ENCODE results near the gene SERPINE2.
A peak's percentile ranks its signal among the peaks of the same experiment; 100 is the strongest.

SERPINE2 gene

GRCh38 chr2:223976635-223977226 lies 62.4 kb downstream of the SERPINE2 start:
- DNase-seq (ENCODE audit: low read depth): peak; percentile 35

- DNase-seq (ENCODE audit: low read depth): no peak
Measured at GRCh38 chr2:223973606-223974005, 65.5 kb downstream of the SERPINE2 start.

DNA sequence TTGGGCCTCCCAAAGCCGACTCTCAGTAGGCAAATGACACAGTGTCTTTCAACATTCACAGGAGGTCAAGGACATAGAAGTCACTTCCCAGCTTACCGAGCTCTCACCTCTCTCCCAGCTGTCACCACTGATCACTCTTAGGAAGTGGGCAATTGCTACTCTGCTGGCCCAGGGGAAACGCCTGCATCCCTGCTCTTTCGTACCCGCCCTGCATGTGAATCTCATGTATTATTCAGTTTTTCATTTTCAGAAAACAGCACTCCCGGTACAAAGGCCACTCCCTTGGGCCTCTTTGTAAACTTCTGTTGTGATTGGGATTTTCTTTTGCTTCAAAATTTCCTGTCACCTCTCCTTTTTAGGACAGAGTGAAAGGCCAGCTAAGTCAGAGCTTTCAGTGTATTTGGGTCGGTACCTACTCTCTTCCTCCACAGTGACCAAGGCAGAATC lies 66.4 kb downstream of the SERPINE2 start:
- no peak for DNase-seq (ENCODE audit: low read depth)

GRCh38 chr2:223971731-223972130 lies 67.4 kb downstream of the SERPINE2 start:
- DNase-seq (ENCODE audit: low read depth): no peak

DNA sequence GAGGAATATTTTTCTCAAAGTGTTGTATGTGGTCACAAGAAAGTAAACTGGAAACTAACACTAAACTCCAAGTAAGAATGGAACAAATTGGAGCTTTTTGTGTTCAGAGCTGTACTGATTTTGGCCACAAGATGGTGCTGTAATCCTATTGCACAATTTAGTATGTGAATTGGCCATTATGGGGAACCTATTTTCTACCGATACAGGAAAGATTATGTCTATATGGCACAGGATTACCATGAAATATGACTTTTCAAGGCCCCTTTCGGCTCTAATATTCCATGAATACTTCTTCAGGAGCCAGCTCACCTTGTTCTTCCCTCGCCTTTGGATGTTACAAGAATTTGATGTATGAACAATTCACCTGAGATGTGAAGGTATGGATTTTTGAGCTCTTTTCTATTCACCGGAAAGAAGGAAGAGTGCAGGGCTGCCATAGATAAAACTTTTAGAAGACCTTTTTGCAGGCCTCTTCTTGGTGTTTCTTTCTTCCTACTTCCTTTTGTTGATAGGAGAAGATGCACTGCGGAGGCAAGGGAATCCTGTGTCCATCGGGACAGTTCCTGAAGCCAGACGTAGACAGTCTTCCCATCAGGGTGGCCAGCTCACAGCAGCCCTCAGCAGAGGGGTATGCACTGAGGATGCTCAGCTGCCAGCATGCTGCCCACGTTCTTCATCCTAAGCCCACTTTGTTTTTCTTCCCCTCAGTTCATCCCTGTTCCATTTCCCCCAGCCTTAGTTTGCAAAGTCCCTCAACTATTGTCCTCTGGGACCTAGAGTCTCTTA lies 68.5 kb downstream of the SERPINE2 start:
- DNase-seq (ENCODE audit: low read depth): peak; percentile 51

DNA sequence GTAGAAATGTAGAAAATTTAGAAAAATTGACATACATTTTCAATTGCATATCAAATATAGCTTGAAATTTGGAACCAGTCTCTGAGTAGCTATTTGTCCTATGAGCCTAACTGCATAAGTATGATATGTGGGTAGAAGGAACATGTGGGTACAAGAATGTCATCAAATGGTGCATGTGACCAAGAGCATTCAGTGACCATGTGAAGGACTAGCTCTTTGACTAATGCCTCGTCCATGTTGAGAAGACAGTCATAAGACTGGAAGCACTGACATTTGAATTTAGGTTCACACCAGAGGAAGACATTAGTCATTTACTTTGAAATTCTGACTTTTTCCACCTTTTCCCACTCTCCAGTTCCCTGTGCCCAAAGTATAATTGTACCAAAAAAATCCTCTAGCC lies 69.2 kb downstream of the SERPINE2 start:
- DNase-seq (ENCODE audit: low read depth): no peak

GRCh38 chr2:223969315-223969714 lies 69.8 kb downstream of the SERPINE2 start:
- DNase-seq (ENCODE audit: low read depth): no peak

DNA sequence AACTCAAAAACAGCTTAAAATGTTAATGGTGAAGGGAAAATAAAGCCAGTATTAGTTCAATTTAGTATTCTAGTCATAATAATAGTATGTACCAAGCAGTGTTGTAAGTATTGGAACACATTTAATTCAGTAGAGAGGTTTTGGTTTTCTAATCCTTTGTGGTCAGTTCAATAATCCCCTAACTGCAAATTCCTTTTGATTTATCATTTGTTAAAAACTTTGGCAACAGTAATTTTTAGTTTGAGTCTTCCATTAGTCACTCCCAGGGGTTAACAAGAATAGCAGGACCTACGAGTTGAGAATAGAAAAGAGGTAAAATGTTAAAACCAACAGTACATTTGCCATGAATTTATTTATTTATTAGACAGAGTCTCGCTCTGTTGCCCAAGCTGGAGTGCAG lies 71.1 kb downstream of the SERPINE2 start:
- DNase-seq (ENCODE audit: low read depth): peak; percentile 74

- DNase-seq (ENCODE audit: low read depth): no peak
Measured at GRCh38 chr2:223959688-223960087, 79.4 kb downstream of the SERPINE2 start.

DNA sequence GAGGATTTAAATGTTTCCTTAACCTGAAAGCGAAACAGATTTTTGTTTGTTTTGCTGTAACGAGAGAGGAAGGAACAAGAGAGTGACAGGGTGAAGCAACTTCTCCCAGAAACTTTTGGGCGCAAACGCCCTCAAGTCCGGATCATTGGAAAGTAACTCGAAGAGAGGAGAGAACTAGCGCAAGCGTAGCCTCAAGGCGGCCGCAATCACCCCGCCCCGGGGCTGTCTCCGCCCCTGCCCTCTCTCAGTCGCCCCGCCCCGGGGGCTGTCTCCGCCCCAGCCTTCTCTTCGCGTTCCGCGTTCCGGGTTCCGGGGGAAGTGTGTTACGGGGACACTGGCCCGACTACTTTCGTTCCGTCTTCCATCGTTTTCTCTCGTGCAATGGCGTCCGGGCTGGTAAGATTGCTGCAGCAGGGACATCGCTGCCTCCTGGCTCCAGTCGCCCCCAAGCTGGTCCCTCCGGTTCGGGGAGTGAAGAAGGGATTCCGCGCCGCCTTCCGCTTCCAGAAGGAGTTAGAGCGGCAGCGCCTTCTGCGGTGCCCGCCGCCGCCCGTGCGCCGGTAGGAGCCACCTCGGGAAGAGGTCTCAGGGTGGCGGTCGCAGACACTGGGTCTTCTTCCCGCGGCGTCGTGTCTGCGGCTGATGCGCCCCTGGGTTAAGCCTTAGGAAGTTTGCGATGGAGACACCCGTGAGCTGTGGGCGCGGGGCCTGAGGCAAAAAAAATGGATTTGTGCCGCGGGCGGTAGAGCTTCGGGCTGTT lies 81.8 kb downstream of the SERPINE2 start, which contains the start of gene MRPL44:
MRPL44 (plus strand) TSS at position 372 of the 760 bp plus-strand sequence; CDS start at position 382, 10 bp downstream.
- DNase-seq (ENCODE audit: low read depth): peak; percentile 91

DNA sequence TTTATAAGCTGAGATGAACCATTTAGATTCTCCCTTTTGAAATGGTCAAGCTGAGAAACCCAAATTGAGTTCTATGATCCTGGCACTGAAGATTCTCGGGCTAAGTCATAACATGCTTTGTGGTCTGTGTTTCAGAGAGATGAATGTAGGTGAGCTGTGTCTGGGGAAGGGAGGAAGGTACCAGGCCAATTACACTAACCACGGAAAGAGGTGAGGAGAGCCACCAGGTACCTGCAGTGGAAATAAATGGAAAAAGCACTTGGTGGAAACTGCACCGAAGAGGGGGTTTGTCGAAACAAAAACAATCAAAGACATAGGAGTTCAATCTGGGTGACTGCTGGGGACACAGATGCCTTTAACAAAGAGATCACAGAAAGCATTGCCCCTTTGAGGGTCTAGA lies 82.8 kb downstream of the SERPINE2 start:
- no peak for DNase-seq (ENCODE audit: low read depth)

DNA sequence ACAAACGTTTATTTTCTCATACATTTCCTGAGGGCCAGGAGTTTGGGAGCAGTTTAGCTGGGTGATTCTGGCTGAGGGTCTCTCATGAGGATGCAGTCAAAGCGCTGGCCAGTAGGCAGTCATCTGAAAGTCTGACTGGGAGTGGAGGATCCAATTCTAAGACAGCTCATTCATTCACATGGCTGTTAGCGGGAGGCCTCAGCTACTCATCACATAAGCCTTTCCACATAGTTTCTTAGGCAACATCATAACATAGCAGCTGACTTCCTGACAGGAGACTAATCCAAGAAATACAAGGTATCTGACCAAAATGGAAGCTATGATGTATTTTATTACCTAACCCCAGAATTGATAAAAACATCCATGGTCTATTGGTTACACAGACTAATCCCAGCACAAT lies 84.7 kb downstream of the SERPINE2 start:
- peak; percentile 97 for DNase-seq (ENCODE audit: low read depth)

DNA sequence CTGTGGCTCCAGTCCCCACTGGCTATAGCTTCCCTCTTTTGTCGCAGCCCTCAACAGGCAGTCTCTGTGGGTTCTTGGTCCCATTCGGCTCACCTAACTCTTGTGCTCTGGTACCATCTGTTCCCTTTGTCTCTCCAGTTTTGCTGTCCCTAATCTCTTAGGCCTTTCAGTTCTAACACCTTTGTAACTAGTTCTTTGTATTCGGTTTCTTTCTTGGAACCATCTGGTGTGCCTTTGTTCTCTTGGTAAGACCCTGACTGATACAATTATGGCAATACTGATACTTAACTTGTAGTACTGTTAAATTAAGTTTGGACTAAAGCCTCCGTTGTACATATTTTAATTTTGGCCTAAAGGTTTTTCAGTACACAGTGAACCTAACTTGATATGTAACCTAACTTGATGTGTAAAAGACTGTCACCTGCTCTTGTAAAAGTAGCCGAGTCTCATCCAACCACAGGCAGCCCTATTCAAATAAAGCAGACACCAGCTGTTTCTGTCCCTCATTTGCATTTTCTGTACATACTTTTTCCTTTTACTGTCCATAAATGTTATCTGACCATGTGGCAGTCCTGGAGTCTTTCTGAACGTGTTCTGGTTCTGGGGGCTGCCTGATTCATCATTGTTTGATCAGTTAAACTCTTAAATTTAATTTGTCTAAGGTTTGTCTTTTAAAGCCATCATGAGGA lies 86.7 kb downstream of the SERPINE2 start:
- DNase-seq (ENCODE audit: low read depth): no peak

- DNase-seq (ENCODE audit: low read depth): no peak
Measured at GRCh38 chr2:223950448-223951347, 88.4 kb downstream of the SERPINE2 start.

- DNase-seq (ENCODE audit: low read depth): no peak
Measured at GRCh38 chr2:223949241-223949840, 89.7 kb downstream of the SERPINE2 start.

- no peak for DNase-seq (ENCODE audit: low read depth)
Measured at GRCh38 chr2:223947711-223948205, 91.3 kb downstream of the SERPINE2 start.

DNA sequence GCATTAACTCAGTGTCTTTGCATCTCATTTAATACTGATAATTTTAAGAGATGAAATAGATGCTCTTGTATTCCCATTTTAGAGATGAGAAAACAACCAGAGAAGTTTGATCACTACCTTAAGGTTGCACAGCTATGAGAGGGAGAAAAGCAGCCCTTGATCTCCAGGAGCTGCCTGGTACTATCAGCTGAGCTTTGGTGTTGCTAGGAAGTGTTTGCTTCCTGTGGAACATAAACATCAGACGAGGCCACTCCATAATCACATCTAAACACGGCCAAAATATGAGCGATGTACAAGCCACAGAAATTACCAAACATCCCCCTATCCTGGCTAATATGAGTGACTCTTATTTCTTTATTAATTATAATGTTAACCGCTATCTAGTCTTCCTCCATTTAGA lies 93.3 kb downstream of the SERPINE2 start:
- DNase-seq (ENCODE audit: low read depth): peak; percentile 33

GRCh38 chr2:223944703-223945531 lies 94.2 kb downstream of the SERPINE2 start, which contains the start of gene WDFY1:
Gene WDFY1 (minus strand): TSS chr2:223945335. CDS start chr2:223945284, 51 bp downstream.
- DNase-seq (ENCODE audit: low read depth): peak; percentile 86

DNA sequence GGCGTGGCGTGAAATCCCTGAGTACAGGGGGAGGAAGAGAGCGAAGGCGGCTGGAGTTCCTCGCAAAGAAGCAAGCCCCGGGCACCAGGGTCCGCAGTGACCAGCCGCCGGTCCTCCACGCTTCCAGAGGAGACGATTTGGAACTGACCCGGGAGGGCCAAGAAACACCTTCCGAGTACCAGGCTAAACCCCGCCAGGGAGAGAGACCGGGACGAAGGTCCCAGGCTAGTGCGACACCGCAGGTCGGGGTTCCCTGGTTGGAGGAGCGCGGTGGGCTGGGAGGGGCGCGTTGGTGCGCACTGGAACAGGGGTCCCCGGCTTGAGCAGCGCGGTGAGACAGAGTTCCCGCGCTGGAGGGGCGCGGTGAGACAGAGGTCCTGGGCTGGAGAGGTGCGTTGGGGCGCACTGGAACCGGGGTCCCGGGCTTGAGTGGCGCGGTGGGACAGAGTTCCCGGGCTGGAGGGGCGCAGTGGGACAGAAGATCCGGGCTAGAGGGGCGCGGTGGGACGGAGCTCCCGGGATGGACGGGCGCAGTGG lies 94.9 kb downstream of the SERPINE2 start:
- no peak for DNase-seq (ENCODE audit: low read depth)
